ENCODE measurements around the gene PRR14.
A peak's percentile ranks its signal among the peaks of the same experiment; 100 is the strongest.
"Not testable (repeated sequence)": the region's sequence is repeated elsewhere in the genome, so short reads cannot be mapped to it uniquely, and the experiment has no call there.

The PRR14 gene

GRCh38 chr16:30632454-30632853 lies 18.3 kb upstream of the PRR14 start:
- not testable (repeated sequence) for DNase-seq (ENCODE audit: low read depth, low spot score)

DNA sequence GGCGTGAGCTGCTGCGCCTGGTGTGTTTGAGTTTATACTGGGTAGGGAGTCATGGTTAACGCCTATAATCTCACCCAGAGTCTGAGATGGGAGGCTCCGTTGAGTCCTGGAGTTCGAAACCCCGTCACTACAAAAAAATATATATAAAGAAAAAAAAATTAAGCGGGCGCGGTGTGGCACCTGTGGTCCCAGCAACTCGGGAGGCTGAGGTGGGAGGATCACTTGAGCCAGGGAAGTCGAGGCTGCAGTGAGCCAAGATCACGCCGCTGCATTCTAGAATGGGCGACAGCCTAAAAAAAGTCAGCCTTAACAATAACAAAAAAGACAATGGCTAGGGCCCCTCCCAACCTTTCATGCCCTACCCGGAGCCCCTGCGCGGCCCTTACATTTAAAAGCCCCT lies 17.2 kb upstream of the PRR14 start:
- DNase-seq (ENCODE audit: low read depth, low spot score), result no peak

GRCh38 chr16:30636599-30636998 lies 14.2 kb upstream of the PRR14 start:
- no peak for DNase-seq (ENCODE audit: low read depth, low spot score)

- DNase-seq (ENCODE audit: low read depth, low spot score), result not testable (repeated sequence)
These were observed 13.6 kb upstream of the PRR14 start for GRCh38 chr16:30637139-30637538.

DNA sequence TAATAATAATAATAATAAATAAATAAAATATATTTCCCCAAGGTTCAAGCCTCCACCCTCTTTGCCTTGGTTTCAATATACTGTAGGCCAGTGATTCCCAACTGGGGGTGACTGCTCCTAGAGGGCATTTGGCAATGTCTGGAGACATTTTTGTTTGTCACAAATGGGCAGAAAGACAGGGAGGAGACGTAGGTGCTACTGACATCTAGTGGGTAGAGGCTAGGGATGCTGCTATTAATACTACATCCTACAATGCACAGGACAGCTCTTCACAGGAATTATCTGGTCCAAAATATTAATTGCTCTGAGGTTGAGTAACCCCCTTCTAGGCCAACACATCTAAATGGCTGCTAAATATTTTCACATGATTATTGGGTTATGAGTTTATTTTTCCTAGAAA lies 12.8 kb upstream of the PRR14 start:
- no peak for DNase-seq (ENCODE audit: low read depth, low spot score)

GRCh38 chr16:30641378-30641982 lies 9.3 kb upstream of the PRR14 start:
- DNase-seq (ENCODE audit: low read depth, low spot score), result no peak

DNA sequence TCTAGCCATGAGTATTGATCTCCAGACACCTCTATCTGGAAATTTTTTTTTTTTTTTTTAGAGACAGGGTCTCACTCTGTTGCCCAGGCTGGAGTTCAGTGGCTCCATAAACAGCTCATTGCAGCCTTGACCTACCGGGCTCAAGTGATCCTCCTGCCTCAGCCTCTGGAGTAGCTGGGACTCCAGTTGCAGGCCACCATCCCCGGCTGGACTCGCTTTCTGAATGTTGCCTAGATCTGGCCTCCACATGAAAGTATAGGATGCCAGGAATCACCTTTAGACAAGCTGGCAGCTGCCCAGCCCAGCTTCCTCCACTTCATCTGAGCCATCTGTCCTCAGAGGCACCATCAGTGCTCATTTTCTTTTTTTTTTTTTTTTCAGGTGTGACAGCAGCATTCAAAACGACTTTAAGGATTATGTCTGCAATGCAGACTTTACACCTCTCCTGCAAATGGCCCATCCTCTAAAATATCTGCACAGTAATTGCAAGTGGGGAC lies 6.4 kb upstream of the PRR14 start:
- no peak for DNase-seq (ENCODE audit: low read depth, low spot score)

GRCh38 chr16:30645727-30646126 lies 5.0 kb upstream of the PRR14 start:
- no peak for DNase-seq (ENCODE audit: low read depth, low spot score)

DNA sequence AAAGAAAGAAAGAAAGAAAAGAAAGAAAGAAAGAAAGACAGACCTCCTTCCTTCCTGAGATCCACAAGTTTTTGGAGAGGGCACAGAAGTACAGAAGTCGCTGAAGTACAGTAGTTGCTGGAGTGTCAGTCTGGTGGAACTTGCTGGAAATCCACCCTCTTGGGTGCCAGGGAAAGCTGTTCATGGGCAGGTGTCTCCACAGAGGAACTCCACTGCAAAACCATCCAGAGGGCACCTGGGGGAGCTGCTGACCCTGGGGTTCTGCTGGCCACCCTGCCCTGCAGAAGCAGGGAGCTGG lies 3.5 kb upstream of the PRR14 start:
- no peak for DNase-seq (ENCODE audit: low read depth, low spot score)

DNA sequence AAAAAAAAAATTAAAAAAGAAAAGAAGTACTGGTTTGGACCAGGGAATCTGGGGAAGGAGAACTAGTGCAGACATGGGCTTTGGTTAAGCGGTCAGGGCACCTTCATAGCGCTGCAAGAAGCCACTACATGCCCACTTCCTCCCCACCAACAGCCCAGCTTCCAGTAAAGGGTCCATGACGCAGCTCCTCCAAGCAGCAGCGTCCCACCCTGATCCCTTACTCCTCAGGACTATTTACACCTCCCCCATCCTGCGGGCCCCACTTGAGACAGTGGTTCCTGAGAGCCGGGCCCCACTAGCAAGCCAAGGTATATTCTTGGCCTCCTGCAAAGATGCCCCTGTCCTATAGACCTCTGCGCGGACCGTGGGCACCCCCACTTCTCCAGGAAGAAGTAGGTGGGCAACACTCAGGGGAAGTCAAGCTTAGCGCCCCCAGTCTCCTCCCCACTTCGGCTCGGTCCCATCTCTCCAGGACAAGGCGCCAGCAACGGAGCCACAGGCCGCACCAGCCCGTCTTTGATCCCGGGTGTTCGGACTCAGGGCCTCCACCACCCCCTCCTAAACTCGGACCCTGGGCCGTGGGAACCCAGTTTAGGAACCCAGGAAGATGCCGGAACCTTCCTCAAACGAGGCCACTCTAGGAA lies 913 bp upstream of the PRR14 start:
- DNase-seq (ENCODE audit: low read depth, low spot score), result no peak

DNA sequence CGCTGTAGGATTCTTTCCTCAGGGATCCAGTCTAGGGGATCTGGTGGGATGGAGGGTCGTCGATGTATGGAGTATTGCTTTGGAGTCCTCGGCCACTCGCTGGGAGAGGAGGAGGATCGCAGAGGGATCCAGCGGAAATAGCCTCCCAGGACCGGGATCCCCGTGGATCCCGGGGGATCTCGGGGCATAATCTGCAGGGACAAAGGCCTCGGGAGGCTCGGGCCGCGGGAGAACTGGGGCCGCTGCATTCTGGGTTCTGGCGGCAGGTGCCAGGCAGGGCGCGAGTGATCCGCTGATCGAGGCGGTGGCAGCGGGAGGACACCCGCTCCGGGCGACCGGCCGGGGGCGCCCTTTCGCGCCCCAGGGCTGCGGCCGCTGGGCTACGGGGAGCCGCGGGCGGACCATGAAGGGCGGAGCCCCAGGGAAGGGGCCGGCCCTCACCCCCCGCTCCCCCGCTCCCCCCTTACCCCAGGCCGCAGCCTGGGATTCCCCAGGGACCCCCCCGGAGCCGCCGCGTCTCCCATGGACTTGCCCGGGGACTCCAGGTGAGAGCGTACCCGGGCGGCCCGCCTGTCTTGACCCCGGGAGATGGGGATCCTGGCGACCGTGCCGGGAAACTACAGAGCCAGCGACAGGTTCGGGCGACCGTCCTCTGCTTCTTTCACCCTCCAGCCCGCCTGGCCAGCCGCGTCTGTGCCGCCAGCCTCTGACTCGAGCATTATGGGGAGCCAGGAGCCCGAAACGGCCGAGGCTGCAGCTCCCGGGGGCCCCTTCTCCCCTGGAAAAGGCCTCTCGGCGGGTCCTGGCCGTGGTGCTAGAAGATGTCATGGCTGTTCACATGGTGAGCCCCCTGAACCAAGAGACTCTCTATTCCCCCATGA lies 604 bp downstream of the PRR14 start:
- DNase-seq (ENCODE audit: low read depth, low spot score), result peak; percentile 55

DNA sequence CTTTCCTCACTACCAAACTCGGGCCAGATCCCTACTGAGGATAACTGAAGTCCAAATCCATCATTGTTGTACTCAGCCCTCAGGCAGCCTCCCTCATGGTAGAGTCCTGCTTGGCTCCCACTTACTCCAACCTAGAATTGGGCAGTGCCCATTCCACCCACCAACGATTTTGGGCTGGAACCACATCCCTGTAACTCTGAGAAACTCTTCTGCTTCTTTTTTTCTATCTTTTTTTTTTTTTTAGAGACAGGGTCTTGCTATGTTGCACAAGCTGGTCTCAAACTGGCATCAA lies 1.2 kb downstream of the PRR14 start:
- DNase-seq (ENCODE audit: low read depth, low spot score), result no peak

GRCh38 chr16:30652718-30653117 lies 2.0 kb downstream of the PRR14 start:
- no peak for DNase-seq (ENCODE audit: low read depth, low spot score)

GRCh38 chr16:30654856-30655255 lies 4.1 kb downstream of the PRR14 start:
- DNase-seq (ENCODE audit: low read depth, low spot score), result no peak

GRCh38 chr16:30655815-30656347 lies 5.1 kb downstream of the PRR14 start:
- DNase-seq (ENCODE audit: low read depth, low spot score), result no peak

- no peak for DNase-seq (ENCODE audit: low read depth, low spot score)
These were observed 5.6 kb downstream of the PRR14 start for GRCh38 chr16:30656388-30656787.

DNA sequence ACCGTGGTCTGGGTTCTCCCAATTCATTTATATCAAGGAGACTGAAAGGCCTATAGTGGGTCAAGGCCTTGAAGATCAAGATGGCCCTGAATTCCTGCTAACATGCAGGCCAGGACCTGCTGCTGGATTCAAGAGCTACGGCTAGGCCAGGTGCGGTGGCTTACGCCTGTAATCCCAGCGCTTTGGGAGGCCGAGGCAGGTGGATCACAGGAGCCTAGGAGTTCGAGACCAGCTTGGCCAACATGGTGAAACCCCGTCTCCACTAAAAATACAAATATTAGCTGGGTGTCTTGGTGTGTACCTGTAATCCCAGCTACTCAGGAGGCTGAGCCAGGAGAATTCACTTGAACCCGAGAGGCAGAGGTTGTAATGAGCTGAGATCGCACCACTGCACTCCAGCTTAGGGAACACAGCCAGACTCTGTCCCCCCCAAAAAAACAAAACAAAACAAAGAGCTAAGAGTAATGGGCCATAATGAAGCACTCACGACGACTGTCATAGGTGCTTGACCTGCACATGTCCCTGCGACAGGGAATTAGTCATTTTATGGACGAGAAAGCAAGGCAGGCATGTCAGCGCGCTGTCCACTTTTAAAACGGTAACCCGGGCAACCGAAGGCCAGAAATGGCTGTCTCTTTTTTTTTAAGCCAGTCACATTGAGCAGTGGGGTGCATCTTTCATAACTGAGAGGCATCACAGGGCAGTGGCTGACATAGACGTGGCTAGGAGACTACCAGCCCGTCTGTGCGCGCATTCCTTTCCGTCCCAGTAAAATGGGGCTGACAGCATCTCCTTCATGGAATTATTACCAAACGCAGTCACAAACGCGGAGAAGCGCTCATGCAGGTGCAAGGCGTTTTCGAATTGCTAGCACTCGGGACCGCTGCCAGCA lies 6.5 kb downstream of the PRR14 start:
- no peak for DNase-seq (ENCODE audit: low read depth, low spot score)

DNA sequence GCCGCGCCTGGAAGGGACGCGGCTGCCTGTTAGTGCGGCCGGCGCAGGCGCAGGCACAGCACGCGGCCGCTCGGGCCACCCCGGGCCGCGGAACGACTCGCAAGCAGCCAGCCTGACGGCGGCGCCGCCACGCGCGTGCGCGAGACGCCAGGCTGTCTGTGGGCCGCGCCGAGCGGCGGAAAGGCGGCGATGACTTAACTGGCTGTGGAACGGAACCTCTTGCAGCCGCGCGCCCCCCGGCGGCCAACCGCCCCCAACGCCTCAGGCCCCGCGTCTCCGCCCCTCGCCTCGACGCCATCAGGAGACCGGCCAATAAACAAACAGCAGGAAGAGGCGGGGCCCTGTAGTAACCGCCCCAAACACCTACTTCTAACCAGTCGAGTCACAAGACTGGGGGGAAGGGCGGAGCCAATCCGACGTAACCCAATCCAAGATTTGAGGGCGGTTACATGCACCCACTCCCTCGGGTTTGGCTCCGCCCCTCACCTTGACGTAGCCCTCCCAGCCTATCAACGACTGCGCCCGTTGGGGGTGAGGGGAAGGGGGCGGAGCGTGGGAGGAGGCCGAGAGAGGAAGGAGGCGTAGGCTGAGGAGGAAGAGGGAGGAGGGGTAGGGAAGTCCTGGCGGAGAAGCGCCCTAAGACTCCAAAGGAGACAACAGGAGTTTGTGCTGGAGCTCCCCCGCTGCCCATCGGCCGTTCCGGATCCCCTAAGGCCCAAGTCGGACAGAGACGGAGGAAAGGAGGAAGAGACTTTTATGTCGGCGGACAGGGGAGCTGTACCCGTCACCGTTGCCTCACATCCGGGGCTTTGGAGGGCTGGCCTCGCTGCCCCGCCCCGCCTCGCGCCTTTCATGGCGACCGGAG lies 7.3 kb downstream of the PRR14 start, which contains the start of gene FBRS:
Gene FBRS (plus strand): TSS at position 566 of the 865 bp plus-strand sequence. CDS start 1,088 bp downstream, outside the sequence.
- DNase-seq (ENCODE audit: low read depth, low spot score), result peak; percentile 100

GRCh38 chr16:30658731-30659506 lies 8.2 kb downstream of the PRR14 start:
- DNase-seq (ENCODE audit: low read depth, low spot score), result no peak
